ENCODE results near the gene ZNF180. TPM values are rescaled to one million over a fixed set of nuclear protein-coding genes. Genes with fewer than 3 reads are reported as not detected.
A peak's percentile ranks its signal among the peaks of the same experiment; 100 is the strongest.

The ZNF180 gene
- total RNA-seq = 5.0 and 9.4 TPM in 2 replicates

DNA sequence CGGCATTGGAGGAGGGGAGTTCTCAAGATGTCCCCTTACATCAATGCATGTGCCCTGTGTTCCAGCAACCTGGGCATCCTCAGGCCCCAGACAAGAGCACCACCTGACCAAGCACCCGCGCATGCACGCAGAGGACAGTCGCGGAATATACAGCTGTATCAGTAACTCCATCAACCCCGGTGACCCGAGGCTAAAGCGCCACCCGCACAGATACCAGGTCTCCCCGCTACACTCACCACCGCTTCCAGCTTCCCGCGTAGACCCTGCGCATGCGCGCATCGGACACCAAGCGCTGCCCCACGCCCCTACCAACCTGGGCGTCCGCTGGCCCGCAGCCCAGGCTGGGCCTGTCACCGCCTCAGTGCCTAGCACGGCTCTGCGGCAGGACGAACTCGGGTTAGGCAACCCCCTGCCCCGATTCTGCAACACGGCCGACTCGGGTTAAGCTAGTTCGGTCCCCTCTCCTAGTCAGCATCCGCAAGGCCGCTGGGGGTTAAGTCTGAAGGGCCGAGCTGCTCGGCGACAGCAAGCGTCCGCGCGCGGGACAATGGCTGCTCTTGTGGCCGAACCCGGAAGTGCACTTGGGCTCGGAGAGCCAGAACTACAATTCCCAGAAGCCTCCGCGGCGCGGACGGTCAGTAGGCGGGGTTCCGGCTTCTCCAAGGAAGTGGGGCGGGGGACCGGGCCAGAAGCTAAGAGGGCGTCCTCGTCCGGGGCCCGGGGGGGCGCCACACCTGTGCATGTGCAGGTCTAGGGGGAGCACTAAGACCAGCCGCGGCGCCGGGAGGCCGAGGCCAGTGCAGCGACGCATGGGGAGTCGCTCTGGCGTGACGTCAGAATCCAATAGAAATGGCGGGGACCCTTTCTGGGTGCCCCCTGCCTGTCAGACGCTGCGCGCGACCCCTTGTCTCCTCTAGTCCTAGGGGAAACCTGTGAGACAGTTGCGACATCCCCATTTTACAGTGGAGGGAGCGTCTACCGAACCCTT, at the start of gene ZNF180:
ZNF180 (minus strand) TSS at position 561 of the 988 bp plus-strand sequence. CDS start 3,188 bp downstream, outside the sequence.
- DNase-seq (ENCODE audit: insufficient read length, low spot score, missing footprints) = peak; percentile 99
- Histone ChIP-seq H2AFZ (ENCODE audit: low read length) (peak within 1 kb of the TSS; percentile 100), H3K27me3 (ENCODE audit: insufficient read depth, low read length) (no peaks in the 10 kb centered on the region), H3K79me2 (ENCODE audit: insufficient read depth, low read length) (peaks cover 46% of the 10 kb centered on the region), H3K4me3 (ENCODE audit: insufficient read depth, low read length) (peak within 1 kb of the TSS; percentile 98), H3K4me2 (ENCODE audit: insufficient read depth, low read length) (peak within 1 kb of the TSS; percentile 98), H3K4me1 (ENCODE audit: insufficient read depth, low read length) (peaks cover 12% of the 10 kb centered on the region), H3K27ac (ENCODE audit: low read depth, low read length) (peak within 1 kb of the TSS; percentile 81), H3K9me3 (ENCODE audit: low read depth, low read length) (peaks cover 3% of the 10 kb centered on the region), H4K20me1 (ENCODE audit: insufficient read depth, low read length) (peaks cover 23% of the 10 kb centered on the region), H3K36me3 (ENCODE audit: insufficient read depth, low read length) (peaks cover 10% of the 10 kb centered on the region)
- TF ChIP-seq CTCF (IDR thresholded peaks at IDR 0.05; ENCODE audit: extremely low read depth, low read depth, low read length) = no peak

DNA sequence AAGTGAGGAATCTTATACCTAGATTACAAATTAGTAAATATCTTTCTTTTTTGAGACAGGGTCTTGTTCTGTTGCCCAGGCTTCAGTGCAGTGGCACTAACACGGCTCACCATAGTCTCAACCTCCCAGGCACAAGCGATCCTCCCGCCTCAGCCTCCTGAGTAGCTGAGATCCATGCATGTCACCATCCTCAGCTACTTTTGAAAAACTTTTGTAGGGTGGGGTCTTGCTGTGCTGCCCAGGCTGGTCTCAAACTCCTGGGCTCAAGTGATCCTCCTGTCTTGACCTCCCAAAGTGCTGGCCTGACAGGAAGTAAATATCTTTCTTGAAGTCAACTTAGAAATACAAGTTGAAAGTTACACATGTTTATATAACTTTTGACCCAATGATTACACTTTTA, 49.2 kb upstream of the ZNF180 start:
- TF ChIP-seq CTCF (IDR thresholded peaks at IDR 0.05; ENCODE audit: extremely low read depth, low read depth, low read length) = no peak
- no peak for DNase-seq (ENCODE audit: insufficient read length, low spot score, missing footprints)
- H2AFZ ChIP-seq (ENCODE audit: low read length) = no peak overlapping the region
- H3K4me1 ChIP-seq (ENCODE audit: insufficient read depth, low read length) = peaks cover 8% of the 10 kb centered on the region
- H3K79me2 ChIP-seq (ENCODE audit: insufficient read depth, low read length) = no peaks in the 10 kb centered on the region
- no peak overlapping the region for H3K4me3 ChIP-seq (ENCODE audit: insufficient read depth, low read length)
- H3K4me2 ChIP-seq (ENCODE audit: insufficient read depth, low read length) = no peak overlapping the region
- no peaks in the 10 kb centered on the region for H3K36me3 ChIP-seq (ENCODE audit: insufficient read depth, low read length)
- H3K27me3 ChIP-seq (ENCODE audit: insufficient read depth, low read length) = peaks cover 7% of the 10 kb centered on the region
- no peaks in the 10 kb centered on the region for H3K9me3 ChIP-seq (ENCODE audit: low read depth, low read length)
- H4K20me1 ChIP-seq (ENCODE audit: insufficient read depth, low read length) = no peaks in the 10 kb centered on the region
- H3K27ac ChIP-seq (ENCODE audit: low read depth, low read length) = no peak overlapping the region

DNA sequence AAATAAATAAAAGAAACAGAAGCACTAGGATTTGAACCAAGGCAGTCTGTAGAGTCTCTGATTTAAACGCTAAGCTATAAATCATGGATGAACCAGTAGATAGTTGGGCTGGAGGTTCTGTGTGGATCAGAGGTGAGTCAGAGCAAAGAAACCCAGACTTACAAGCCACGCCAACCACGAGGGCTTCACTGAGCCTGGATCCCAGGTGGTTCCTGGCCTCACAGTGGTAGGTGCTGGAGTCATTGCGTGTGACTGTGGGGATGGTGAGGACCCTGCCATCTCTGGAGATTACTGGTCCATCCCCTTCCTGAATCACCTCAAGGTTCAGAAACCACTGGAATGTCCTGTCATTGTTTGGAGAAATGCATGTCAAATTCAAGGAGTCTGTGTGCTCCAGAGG, 48.4 kb upstream of the ZNF180 start:
- peaks cover 7% of the 10 kb centered on the region for H3K27me3 ChIP-seq (ENCODE audit: insufficient read depth, low read length)
- H4K20me1 ChIP-seq (ENCODE audit: insufficient read depth, low read length) = no peaks in the 10 kb centered on the region
- H3K9me3 ChIP-seq (ENCODE audit: low read depth, low read length) = no peaks in the 10 kb centered on the region
- no peaks in the 10 kb centered on the region for H3K36me3 ChIP-seq (ENCODE audit: insufficient read depth, low read length)
- H3K27ac ChIP-seq (ENCODE audit: low read depth, low read length) = no peak overlapping the region
- H3K79me2 ChIP-seq (ENCODE audit: insufficient read depth, low read length) = no peaks in the 10 kb centered on the region
- no peak overlapping the region for H3K4me3 ChIP-seq (ENCODE audit: insufficient read depth, low read length)
- H3K4me1 ChIP-seq (ENCODE audit: insufficient read depth, low read length) = peaks cover 7% of the 10 kb centered on the region
- DNase-seq (ENCODE audit: insufficient read length, low spot score, missing footprints) = peak; percentile 73
- H2AFZ ChIP-seq (ENCODE audit: low read length) = no peak overlapping the region
- no peak overlapping the region for H3K4me2 ChIP-seq (ENCODE audit: insufficient read depth, low read length)
- TF ChIP-seq CTCF (IDR thresholded peaks at IDR 0.05; ENCODE audit: extremely low read depth, low read depth, low read length) = no peak

GRCh38 chr19:44544031-44544430, 43.7 kb upstream of the ZNF180 start:
- Histone ChIP-seq H2AFZ (ENCODE audit: low read length) (no peak overlapping the region), H4K20me1 (ENCODE audit: insufficient read depth, low read length) (no peaks in the 10 kb centered on the region), H3K79me2 (ENCODE audit: insufficient read depth, low read length) (no peaks in the 10 kb centered on the region), H3K36me3 (ENCODE audit: insufficient read depth, low read length) (no peaks in the 10 kb centered on the region), H3K9me3 (ENCODE audit: low read depth, low read length) (no peaks in the 10 kb centered on the region), H3K4me3 (ENCODE audit: insufficient read depth, low read length) (no peak overlapping the region), H3K4me2 (ENCODE audit: insufficient read depth, low read length) (no peak overlapping the region), H3K27me3 (ENCODE audit: insufficient read depth, low read length) (peaks cover 9% of the 10 kb centered on the region), H3K27ac (ENCODE audit: low read depth, low read length) (no peak overlapping the region), H3K4me1 (ENCODE audit: insufficient read depth, low read length) (peaks cover 4% of the 10 kb centered on the region)
- DNase-seq (ENCODE audit: insufficient read length, low spot score, missing footprints) = no peak
- TF ChIP-seq CTCF (IDR thresholded peaks at IDR 0.05; ENCODE audit: extremely low read depth, low read depth, low read length) = no peak
